GM12878 (cell line): ENCODE results near the gene SPINDOC. TPM values are rescaled to one million over a fixed set of nuclear protein-coding genes. Genes with fewer than 3 reads are reported as not detected.

ENCODE experiments used
- ATAC-seq: fragments of 200-7000 bp; cut with Tn5 transposase; 3 replicates; pipeline ENCODE4 v1.9.1; 2020; ENCODE audit warnings: mild to moderate bottlenecking, moderate library complexity
- BruUV-seq: library from RNA; stranded (reverse); fragments of 400-500 nt; replicated peaks from 2 replicates; lab custom pipeline; 2021; lab: Mats Ljungman, UMichigan
- CTCF ChIA-PET: fragments of 300-600 bp; sonication (Branson Sonifier 250); formaldehyde crosslinking; extraction: SDS; loops from one replicate; lab custom pipeline; 2021; ENCODE audit warnings: inconsistent platforms; lab: Yijun Ruan, JAX
- POLR2A ChIA-PET: fragments of 350-600 bp; formaldehyde crosslinking; extraction: SDS; loops from one replicate; lab custom pipeline; 2021; ENCODE audit warnings: inconsistent platforms; lab: Charles Lee
- RAD21 ChIA-PET: fragments of 300-600 bp; sonication (Branson Sonifier 250); formaldehyde crosslinking; loops from one replicate; lab custom pipeline; 2023; ENCODE audit warnings: antibody characterized with exemption; ENCODE audit not compliant: unreplicated experiment; lab: Charles Lee
- SMC1A ChIA-PET: fragments of 300-600 bp; sonication (Branson Sonifier 250); formaldehyde crosslinking; loops from one replicate; lab custom pipeline; 2023; ENCODE audit not compliant: unreplicated experiment, uncharacterized antibody; lab: Charles Lee
- DNase-seq: peaks from one replicate; pipeline ENCODE4 v3.0.0-alpha.2; 2011; ENCODE audit warnings: low read depth, low spot score
- FAIRE-seq: peaks from 3 replicates; lab custom pipeline; 2011; peaks lifted over from hg19 to GRCh38; lab: Jason Lieb, UNC
- H2AFZ ChIP-seq: 2 replicates; pipeline ENCODE4 v1.6.0; 2011; ENCODE audit warnings: low read depth, low read length, control low read depth; ENCODE audit not compliant: control insufficient read depth
- H3K27ac ChIP-seq: 2 replicates; pipeline ENCODE4 v1.5.1; 2011; ENCODE audit warnings: control low read depth; ENCODE audit not compliant: control insufficient read depth, insufficient read depth
- H3K27me3 ChIP-seq, 2 experiments: replicated peaks in 1 of 2; 2 replicates each; pipeline versions ENCODE4 v1.6.0 to v1.6.1; 2011; ENCODE audit warnings: low read length in 1 of 2; ENCODE audit not compliant: control insufficient read depth in 2 of 2, insufficient read depth in 2 of 2
- H3K36me3 ChIP-seq, 2 experiments: 2 replicates each; pipeline ENCODE4 v1.5.1; 2011; ENCODE audit warnings: low read length in 1 of 2; ENCODE audit not compliant: control insufficient read depth in 2 of 2, insufficient read depth in 2 of 2
- H3K4me1 ChIP-seq: 2 replicates; pipeline ENCODE4 v1.6.1; 2011; ENCODE audit warnings: mild to moderate bottlenecking, low read length, moderate library complexity, mixed read lengths; ENCODE audit not compliant: control insufficient read depth, insufficient read depth
- H3K4me2 ChIP-seq: 2 replicates; pipeline ENCODE4 v1.6.0; 2011; ENCODE audit warnings: control low read depth; ENCODE audit not compliant: control insufficient read depth, insufficient read depth
- H3K4me3 ChIP-seq: fragments of 200-600 bp; sonication (generic); 2 replicates; pipeline ENCODE4 v1.5.1; 2016
- H3K79me2 ChIP-seq: 2 replicates; pipeline ENCODE4 v1.6.0; 2011; ENCODE audit warnings: low read length; ENCODE audit not compliant: control insufficient read depth, insufficient read depth
- H3K9ac ChIP-seq: 2 replicates; pipeline ENCODE4 v1.8.0; 2011; ENCODE audit warnings: low read length, control low read depth, mixed read lengths; ENCODE audit not compliant: control insufficient read depth, insufficient read depth
- H3K9me3 ChIP-seq: replicated peaks from 3 replicates; pipeline ENCODE4 v1.5.1; 2011; ENCODE audit warnings: mild to moderate bottlenecking, low read length; ENCODE audit not compliant: control insufficient read depth, insufficient read depth
- H4K20me1 ChIP-seq: 2 replicates; pipeline ENCODE4 v1.6.0; 2011; ENCODE audit not compliant: control insufficient read depth, insufficient read depth
- BACH1 ChIP-seq: fragments of 450-650 bp; IDR thresholded peaks from 2 replicates; pipeline ENCODE4 v1.6.1; 2017; ENCODE audit warnings: mild to moderate bottlenecking, borderline replicate concordance
- BHLHE40 ChIP-seq, 2 experiments: fragments of 450-650 bp in 1 of 2; IDR thresholded peaks; 2 replicates each; pipeline ENCODE4 v1.6.1; 2011 to 2017; ENCODE audit warnings: low read depth in 2 of 2, borderline replicate concordance in 1 of 2, improper control_type of control experiment in 1 of 2, low read length in 1 of 2, mild to moderate bottlenecking in 1 of 2
- DPF2 ChIP-seq: fragments of 450-650 bp; IDR thresholded peaks from 2 replicates; pipeline ENCODE4 v1.6.1; 2017; ENCODE audit warnings: mild to moderate bottlenecking
- EGR1 ChIP-seq, 2 experiments: IDR thresholded peaks; 1 replicate in 1 of 2; 2 replicates in 1 of 2; pipeline ENCODE4 v1.6.1; 2011 to 2012; ENCODE audit warnings: low read depth in 2 of 2, low read length in 2 of 2, borderline replicate concordance in 1 of 2, mild to moderate bottlenecking in 1 of 2, moderate library complexity in 1 of 2
- GATAD2B ChIP-seq: fragments of 450-650 bp; conservative IDR thresholded peaks from 2 replicates; pipeline ENCODE4 v1.6.1; 2017; ENCODE audit warnings: low read depth, mild to moderate bottlenecking, moderate library complexity
- HDAC6 ChIP-seq: fragments of 200-600 bp; sonication (generic); IDR thresholded peaks from one replicate; pipeline ENCODE4 v1.8.0; 2017; ENCODE audit warnings: antibody characterized with exemption; ENCODE audit not compliant: unreplicated experiment
- IKZF1 ChIP-seq: fragments of 450-650 bp; conservative IDR thresholded peaks from 2 replicates; pipeline ENCODE4 v1.6.1; 2017; ENCODE audit warnings: antibody characterized with exemption, mild to moderate bottlenecking
- LARP7 ChIP-seq: fragments of 450-650 bp; IDR thresholded peaks from 2 replicates; pipeline ENCODE4 v1.6.1; 2017; ENCODE audit warnings: mild to moderate bottlenecking
- NBN ChIP-seq: fragments of 450-650 bp; IDR thresholded peaks from 2 replicates; pipeline ENCODE4 v1.6.1; 2016
- NR2C1 ChIP-seq: fragments of 450-650 bp; IDR thresholded peaks from 2 replicates; pipeline ENCODE4 v1.6.1; 2017; ENCODE audit warnings: antibody characterized with exemption, mild to moderate bottlenecking, moderate library complexity
- NR2F1 ChIP-seq: fragments of 450-650 bp; conservative IDR thresholded peaks from 2 replicates; pipeline ENCODE4 v1.6.1; 2017; ENCODE audit warnings: mild to moderate bottlenecking
- YBX1 ChIP-seq: fragments of 450-650 bp; IDR thresholded peaks from 2 replicates; pipeline ENCODE4 v1.6.1; 2016; ENCODE audit warnings: antibody characterized with exemption
- WGBS: methylation state at CpG from one replicate; pipeline ENCODE4 v1.1.6; 2016; ENCODE audit warnings: low lambda C conversion rate; ENCODE audit not compliant: insufficient replicate concordance, insufficient coverage; ENCODE audit errors: missing lambda C conversion rate; 5-methylcytosine and 5-hydroxymethylcytosine counted together
- in situ Hi-C: fragments of 300-500 bp; cut with MboI; formaldehyde crosslinking; loops from 9 replicates; pipeline ENCODE4 v1.14.3; 2018; ENCODE audit warnings: mixed read lengths
- intact Hi-C: fragments of 100-400 bp; cut with micrococcal nuclease; formaldehyde crosslinking; loops from one replicate; pipeline ENCODE4 v1.14.2; 2022; ENCODE audit not compliant: unreplicated experiment
- polyA plus RNA-seq, 11 experiments: library from polyadenylated mRNA; depleted of rRNA in 4 of 11; unstranded in 6 of 11; stranded (reverse) in 5 of 11; fragments of >200 nt; fragmentation: Nextera tagmentation in 4 of 11; fragmentation: Illumina TruSeq in 1 of 11; extraction: Ambion mirVana in 4 of 11; extraction: Trizol in 1 of 11; gene quantifications; 1 replicate in 1 of 11; 2 replicates in 10 of 11; pipeline versions ENCODE4 v1.2.1 to v1.2.3, GENCODE V29; 2011 to 2016; ENCODE audit warnings: inconsistent platforms in 2 of 11, missing spikeins in 2 of 11, low read depth in 1 of 11
- total RNA-seq, 4 experiments: library from RNA; depleted of rRNA in 3 of 4; stranded (reverse); fragments of >200 nt in 3 of 4; fragmentation: Illumina TruSeq in 1 of 4; extraction: Trizol in 1 of 4; gene quantifications; 2 replicates each; pipeline versions ENCODE4 v1.2.1 to v1.2.3, GENCODE V29; 2013 to 2021
- TF ChIP-seq, protein P1 (sequence below): fragments of 450-650 bp; IDR thresholded peaks from 2 replicates; pipeline ENCODE4 v1.6.1; 2017; ENCODE audit warnings: mild to moderate bottlenecking, moderate library complexity
- TF ChIP-seq, protein P2 (sequence below): fragments of 450-650 bp; conservative IDR thresholded peaks from 2 replicates; pipeline ENCODE4 v1.6.1; 2017; ENCODE audit warnings: mild to moderate bottlenecking, moderate library complexity

SPINDOC gene
- total and polyA plus RNA-seq, 10 of the 15 experiments (the other 5 are each of a cell fraction or from before 2014, with no cell fraction given): 0.88 to 38.2 (median 16.9) TPM

DNA sequence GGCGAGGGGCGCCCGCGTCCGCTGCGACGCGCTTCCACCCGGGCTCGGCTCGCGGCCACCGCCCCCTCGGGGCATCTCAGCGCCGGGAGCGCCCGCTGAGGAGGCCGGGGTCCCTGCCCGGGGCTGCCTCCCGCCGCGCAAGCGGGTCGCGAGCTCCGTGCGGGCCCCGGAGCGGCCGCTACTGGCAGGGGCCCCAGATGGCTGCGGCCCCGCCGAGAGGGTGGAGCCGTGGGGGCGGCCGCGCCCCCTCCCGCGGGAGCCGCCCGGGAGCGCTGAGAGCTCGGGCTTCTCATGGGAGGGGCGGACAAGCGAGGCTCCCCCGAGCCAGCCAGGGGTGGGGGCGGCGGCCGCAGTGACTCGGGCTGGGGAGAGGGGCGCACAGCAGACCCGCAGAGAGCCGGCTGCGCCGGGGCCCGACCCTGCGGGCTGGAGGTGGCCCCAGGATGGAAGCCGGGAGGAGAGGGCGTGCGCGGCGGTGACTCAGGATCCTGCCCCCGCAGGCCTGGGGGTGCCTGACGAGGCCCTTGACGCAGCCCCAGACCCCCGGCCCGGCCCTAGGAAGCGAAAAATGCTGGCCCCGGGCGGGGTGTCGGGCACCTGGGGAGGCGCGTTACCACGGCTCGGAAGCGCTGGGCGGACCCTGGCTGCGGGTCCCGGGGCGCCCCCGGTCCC lies 44.1 kb upstream of the SPINDOC start:
- Histone ChIP-seq H3K27ac (no peak overlapping the region), H2AFZ (peak overlapping the region; percentile 79), H3K79me2 (no peaks in the 10 kb centered on the region; the same call in 1 of the 2 replicates), H3K27me3 (peaks cover 3 to 4% of the 10 kb centered on the region in 2 experiments), H3K4me2 (peak overlapping the region; percentile 82), H3K9me3 (no peaks in the 10 kb centered on the region), H3K36me3 (no peaks in the 10 kb centered on the region; a peak in 1 of 4 replicates), H3K4me1 (peaks cover 8% of the 10 kb centered on the region; the same call in 1 of the 2 replicates), H3K4me3 (peak overlapping the region; percentile 68), H4K20me1 (peaks cover 5% of the 10 kb centered on the region; the same call in 1 of the 2 replicates), H3K9ac (peak overlapping the region; percentile 48; the same call in 1 of the 2 replicates)
- intact Hi-C loops (loop anchor here (5.0 kb wide), 2 partner anchors 68 to 183 kb away; partner anchors contain the start of gene MARK2), in situ Hi-C loops (no loop called here)
- ChIA-PET CTCF (interaction anchor here (1.2 to 4.4 kb wide), 6 partner anchors 13 to 382 kb away, joined by 3 to 18 read pairs (median 4); no protein-coding TSS in a partner anchor), SMC1A (interaction anchor here (0.9 to 3.0 kb wide), 2 partner anchors 69 to 176 kb away, joined by 3 to 12 read pairs; partner anchors contain the start of gene MARK2), POLR2A (no interaction called here), RAD21 (interaction anchor here (0.5 to 2.5 kb wide), 4 partner anchors 41 to 177 kb away, joined by 3 to 14 read pairs (median 4); no protein-coding TSS in a partner anchor)
- ATAC-seq (peak; percentile 63), DNase-seq (no peak), FAIRE-seq (no peak)
- BruUV-seq: no TSS peak
- WGBS: 3% methylated on average over 55 of the region's 82 CpGs
- TF ChIP-seq, protein P1, sequence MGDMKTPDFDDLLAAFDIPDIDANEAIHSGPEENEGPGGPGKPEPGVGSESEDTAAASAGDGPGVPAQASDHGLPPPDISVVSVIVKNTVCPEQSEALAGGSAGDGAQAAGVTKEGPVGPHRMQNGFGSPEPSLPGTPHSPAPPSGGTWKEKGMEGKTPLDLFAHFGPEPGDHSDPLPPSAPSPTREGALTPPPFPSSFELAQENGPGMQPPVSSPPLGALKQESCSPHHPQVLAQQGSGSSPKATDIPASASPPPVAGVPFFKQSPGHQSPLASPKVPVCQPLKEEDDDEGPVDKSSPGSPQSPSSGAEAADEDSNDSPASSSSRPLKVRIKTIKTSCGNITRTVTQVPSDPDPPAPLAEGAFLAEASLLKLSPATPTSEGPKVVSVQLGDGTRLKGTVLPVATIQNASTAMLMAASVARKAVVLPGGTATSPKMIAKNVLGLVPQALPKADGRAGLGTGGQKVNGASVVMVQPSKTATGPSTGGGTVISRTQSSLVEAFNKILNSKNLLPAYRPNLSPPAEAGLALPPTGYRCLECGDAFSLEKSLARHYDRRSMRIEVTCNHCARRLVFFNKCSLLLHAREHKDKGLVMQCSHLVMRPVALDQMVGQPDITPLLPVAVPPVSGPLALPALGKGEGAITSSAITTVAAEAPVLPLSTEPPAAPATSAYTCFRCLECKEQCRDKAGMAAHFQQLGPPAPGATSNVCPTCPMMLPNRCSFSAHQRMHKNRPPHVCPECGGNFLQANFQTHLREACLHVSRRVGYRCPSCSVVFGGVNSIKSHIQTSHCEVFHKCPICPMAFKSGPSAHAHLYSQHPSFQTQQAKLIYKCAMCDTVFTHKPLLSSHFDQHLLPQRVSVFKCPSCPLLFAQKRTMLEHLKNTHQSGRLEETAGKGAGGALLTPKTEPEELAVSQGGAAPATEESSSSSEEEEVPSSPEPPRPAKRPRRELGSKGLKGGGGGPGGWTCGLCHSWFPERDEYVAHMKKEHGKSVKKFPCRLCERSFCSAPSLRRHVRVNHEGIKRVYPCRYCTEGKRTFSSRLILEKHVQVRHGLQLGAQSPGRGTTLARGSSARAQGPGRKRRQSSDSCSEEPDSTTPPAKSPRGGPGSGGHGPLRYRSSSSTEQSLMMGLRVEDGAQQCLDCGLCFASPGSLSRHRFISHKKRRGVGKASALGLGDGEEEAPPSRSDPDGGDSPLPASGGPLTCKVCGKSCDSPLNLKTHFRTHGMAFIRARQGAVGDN: 0 out of 2 replicates have a peak, but pooled peaks have one; percentile 48
- 0 out of 4 replicates have a peak, but pooled peaks of 1 of the 2 experiments have one; percentile 15 for TF ChIP-seq BHLHE40 (IDR thresholded peaks at IDR 0.05; ENCODE audit: borderline replicate concordance in 1 of 2, low read depth in 2 of 2, low read length in 1 of 2)
- peak; percentile 79 for TF ChIP-seq NR2F1
- TF ChIP-seq GATAD2B: peak; percentile 82
- TF ChIP-seq NBN: no peak
- peak; percentile 60 for TF ChIP-seq DPF2
- peak; percentile 54 for TF ChIP-seq IKZF1
- TF ChIP-seq LARP7: peak; percentile 87
- TF ChIP-seq HDAC6: no peak
- peak; percentile 39; the same call in 1 of the 2 replicates for TF ChIP-seq BACH1
- TF ChIP-seq EGR1 (IDR thresholded peaks at IDR 0.05; ENCODE audit: borderline replicate concordance in 1 of 2, low read depth in 2 of 2, low read length in 2 of 2): peak in 1 of 2 experiments; percentile 26; a peak in 1 of 3 replicates
- TF ChIP-seq, protein P2, sequence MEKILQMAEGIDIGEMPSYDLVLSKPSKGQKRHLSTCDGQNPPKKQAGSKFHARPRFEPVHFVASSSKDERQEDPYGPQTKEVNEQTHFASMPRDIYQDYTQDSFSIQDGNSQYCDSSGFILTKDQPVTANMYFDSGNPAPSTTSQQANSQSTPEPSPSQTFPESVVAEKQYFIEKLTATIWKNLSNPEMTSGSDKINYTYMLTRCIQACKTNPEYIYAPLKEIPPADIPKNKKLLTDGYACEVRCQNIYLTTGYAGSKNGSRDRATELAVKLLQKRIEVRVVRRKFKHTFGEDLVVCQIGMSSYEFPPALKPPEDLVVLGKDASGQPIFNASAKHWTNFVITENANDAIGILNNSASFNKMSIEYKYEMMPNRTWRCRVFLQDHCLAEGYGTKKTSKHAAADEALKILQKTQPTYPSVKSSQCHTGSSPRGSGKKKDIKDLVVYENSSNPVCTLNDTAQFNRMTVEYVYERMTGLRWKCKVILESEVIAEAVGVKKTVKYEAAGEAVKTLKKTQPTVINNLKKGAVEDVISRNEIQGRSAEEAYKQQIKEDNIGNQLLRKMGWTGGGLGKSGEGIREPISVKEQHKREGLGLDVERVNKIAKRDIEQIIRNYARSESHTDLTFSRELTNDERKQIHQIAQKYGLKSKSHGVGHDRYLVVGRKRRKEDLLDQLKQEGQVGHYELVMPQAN: peak; percentile 45; the same call in 1 of the 2 replicates
- no peak for TF ChIP-seq YBX1
- 0 out of 2 replicates have a peak, but pooled peaks have one; percentile 9 for TF ChIP-seq NR2C1
